Activated naive CD4-positive, alpha-beta T cell treated with anti-CD3 and anti-CD28 coated beads for 36 hours (primary cell): Measurements from ENCODE around the gene SP4. TPM values are rescaled to one million over a fixed set of nuclear protein-coding genes. Genes with fewer than 3 reads are reported as not detected.

Experiments used
- microRNA-seq: library from miRNA; unstranded; fragments of <30 nt; microRNA quantifications from one replicate; pipeline ENCODE4 v1.2.0, GENCODE V29; 2022; ENCODE audit warnings: borderline microRNAs expressed, borderline replicate concordance
- total RNA-seq, 2 experiments: library from RNA; stranded (reverse); gene quantifications; one replicate each; pipeline ENCODE4 v1.2.3, GENCODE V29; 2021

SP4 gene
- total RNA-seq, 2 experiments from 2014 or later = 13.3 to 15.4 TPM

Small RNA genes lying within 50 kb of the gene (microRNA-seq; reads per million reads assigned to microRNA genes)
- not detected for gene MIR1183

Other genes with a start within 250 kb of the SP4 start
- gene DNAH11, start 115.0 kb downstream of the SP4 start, total RNA-seq = under 1 TPM; 0.02 TPM